Neural cell (in vitro differentiated cells): ENCODE data around the gene CCDC191.

Experiments
- SMC3 ChIP-seq: fragments of 450-650 bp; conservative IDR thresholded peaks from 2 replicates; pipeline ENCODE4 v1.6.1; 2014; ENCODE audit warnings: antibody characterized with exemption, mild to moderate bottlenecking, moderate library complexity; ENCODE audit not compliant: poor library complexity
- TF ChIP-seq, protein P1 (sequence below): fragments of 450-650 bp; IDR thresholded peaks from 2 replicates; pipeline ENCODE4 v1.5.1; 2014; ENCODE audit warnings: antibody characterized with exemption, mild to moderate bottlenecking, moderate library complexity; ENCODE audit not compliant: poor library complexity, severe bottlenecking
- TF ChIP-seq, protein P2 (sequence below): IDR thresholded peaks from 2 replicates; pipeline ENCODE4 v1.6.1; 2012; ENCODE audit warnings: borderline replicate concordance

- TF ChIP-seq, protein P1, sequence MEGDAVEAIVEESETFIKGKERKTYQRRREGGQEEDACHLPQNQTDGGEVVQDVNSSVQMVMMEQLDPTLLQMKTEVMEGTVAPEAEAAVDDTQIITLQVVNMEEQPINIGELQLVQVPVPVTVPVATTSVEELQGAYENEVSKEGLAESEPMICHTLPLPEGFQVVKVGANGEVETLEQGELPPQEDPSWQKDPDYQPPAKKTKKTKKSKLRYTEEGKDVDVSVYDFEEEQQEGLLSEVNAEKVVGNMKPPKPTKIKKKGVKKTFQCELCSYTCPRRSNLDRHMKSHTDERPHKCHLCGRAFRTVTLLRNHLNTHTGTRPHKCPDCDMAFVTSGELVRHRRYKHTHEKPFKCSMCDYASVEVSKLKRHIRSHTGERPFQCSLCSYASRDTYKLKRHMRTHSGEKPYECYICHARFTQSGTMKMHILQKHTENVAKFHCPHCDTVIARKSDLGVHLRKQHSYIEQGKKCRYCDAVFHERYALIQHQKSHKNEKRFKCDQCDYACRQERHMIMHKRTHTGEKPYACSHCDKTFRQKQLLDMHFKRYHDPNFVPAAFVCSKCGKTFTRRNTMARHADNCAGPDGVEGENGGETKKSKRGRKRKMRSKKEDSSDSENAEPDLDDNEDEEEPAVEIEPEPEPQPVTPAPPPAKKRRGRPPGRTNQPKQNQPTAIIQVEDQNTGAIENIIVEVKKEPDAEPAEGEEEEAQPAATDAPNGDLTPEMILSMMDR, result no peak
- TF ChIP-seq, protein P2, sequence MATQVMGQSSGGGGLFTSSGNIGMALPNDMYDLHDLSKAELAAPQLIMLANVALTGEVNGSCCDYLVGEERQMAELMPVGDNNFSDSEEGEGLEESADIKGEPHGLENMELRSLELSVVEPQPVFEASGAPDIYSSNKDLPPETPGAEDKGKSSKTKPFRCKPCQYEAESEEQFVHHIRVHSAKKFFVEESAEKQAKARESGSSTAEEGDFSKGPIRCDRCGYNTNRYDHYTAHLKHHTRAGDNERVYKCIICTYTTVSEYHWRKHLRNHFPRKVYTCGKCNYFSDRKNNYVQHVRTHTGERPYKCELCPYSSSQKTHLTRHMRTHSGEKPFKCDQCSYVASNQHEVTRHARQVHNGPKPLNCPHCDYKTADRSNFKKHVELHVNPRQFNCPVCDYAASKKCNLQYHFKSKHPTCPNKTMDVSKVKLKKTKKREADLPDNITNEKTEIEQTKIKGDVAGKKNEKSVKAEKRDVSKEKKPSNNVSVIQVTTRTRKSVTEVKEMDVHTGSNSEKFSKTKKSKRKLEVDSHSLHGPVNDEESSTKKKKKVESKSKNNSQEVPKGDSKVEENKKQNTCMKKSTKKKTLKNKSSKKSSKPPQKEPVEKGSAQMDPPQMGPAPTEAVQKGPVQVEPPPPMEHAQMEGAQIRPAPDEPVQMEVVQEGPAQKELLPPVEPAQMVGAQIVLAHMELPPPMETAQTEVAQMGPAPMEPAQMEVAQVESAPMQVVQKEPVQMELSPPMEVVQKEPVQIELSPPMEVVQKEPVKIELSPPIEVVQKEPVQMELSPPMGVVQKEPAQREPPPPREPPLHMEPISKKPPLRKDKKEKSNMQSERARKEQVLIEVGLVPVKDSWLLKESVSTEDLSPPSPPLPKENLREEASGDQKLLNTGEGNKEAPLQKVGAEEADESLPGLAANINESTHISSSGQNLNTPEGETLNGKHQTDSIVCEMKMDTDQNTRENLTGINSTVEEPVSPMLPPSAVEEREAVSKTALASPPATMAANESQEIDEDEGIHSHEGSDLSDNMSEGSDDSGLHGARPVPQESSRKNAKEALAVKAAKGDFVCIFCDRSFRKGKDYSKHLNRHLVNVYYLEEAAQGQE, result no peak
- no peak for TF ChIP-seq SMC3
Measured at GRCh38 chr3:114034211-114034610, 22.1 kb downstream of the CCDC191 start.
